OCI-LY1 (cell line): ENCODE data around the gene PLA2G15.

Source experiments
- H2AFZ ChIP-seq: fragments of 200-600 bp; sonication (generic), shearing (Covaris generic); 2 replicates; pipeline ENCODE4 v1.6.0; 2014; ENCODE audit warnings: antibody characterized with exemption, mild to moderate bottlenecking, low read length
- H3F3A ChIP-seq: fragments of 200-600 bp; sonication (generic), shearing (Covaris generic); 2 replicates; pipeline ENCODE4 v1.6.0; 2014; ENCODE audit warnings: mild to moderate bottlenecking, antibody characterized with exemption, low read length, moderate library complexity; ENCODE audit not compliant: insufficient read depth
- H3K27ac ChIP-seq: fragments of 200-600 bp; sonication (generic); 2 replicates; pipeline ENCODE4 v1.5.1; 2014; ENCODE audit warnings: low read length, mixed run types, mild to moderate bottlenecking, low read depth; ENCODE audit not compliant: poor library complexity, severe bottlenecking
- H3K27me3 ChIP-seq: fragments of 200-600 bp; sonication (generic); 2 replicates; pipeline ENCODE4 v1.6.0; 2014; ENCODE audit warnings: antibody characterized with exemption, mild to moderate bottlenecking, low read length, moderate library complexity; ENCODE audit not compliant: insufficient read depth
- H3K36me3 ChIP-seq: fragments of 200-600 bp; sonication (generic); 2 replicates; pipeline ENCODE4 v1.6.1; 2014; ENCODE audit warnings: mild to moderate bottlenecking, antibody characterized with exemption, low read length, moderate library complexity, mixed read lengths; ENCODE audit not compliant: insufficient read depth
- H3K4me1 ChIP-seq: fragments of 200-600 bp; sonication (generic); 2 replicates; pipeline ENCODE4 v1.5.1; 2014; ENCODE audit warnings: mild to moderate bottlenecking, low read length, moderate library complexity; ENCODE audit not compliant: insufficient read depth, severe bottlenecking
- H3K4me2 ChIP-seq: fragments of 200-600 bp; sonication (generic), shearing (Covaris generic); 2 replicates; pipeline ENCODE4 v1.6.1; 2014; ENCODE audit warnings: low read length
- H3K4me3 ChIP-seq: fragments of 200-600 bp; sonication (generic); 2 replicates; pipeline ENCODE4 v1.5.1; 2014; ENCODE audit warnings: low read length, low read depth, mild to moderate bottlenecking, mixed read lengths; ENCODE audit not compliant: poor library complexity, severe bottlenecking
- H3K79me2 ChIP-seq: fragments of 200-600 bp; shearing (Covaris generic); 2 replicates; pipeline ENCODE4 v1.6.1; 2016; ENCODE audit warnings: mixed run types, low read length, mixed read lengths; ENCODE audit not compliant: insufficient read depth
- H3K9ac ChIP-seq: fragments of 200-600 bp; sonication (generic), shearing (Covaris generic); 2 replicates; pipeline ENCODE4 v1.6.1; 2014; ENCODE audit warnings: mild to moderate bottlenecking, low read length, mixed read lengths
- H3K9me2 ChIP-seq: fragments of 200-600 bp; sonication (generic), shearing (Covaris generic); 2 replicates; pipeline ENCODE4 v1.6.1; 2014; ENCODE audit warnings: low read depth, mild to moderate bottlenecking, low read length, mixed read lengths
- H3K9me3 ChIP-seq: fragments of 200-600 bp; shearing (Covaris generic); 2 replicates; pipeline ENCODE4 v1.6.1; 2014; ENCODE audit warnings: low read length, mixed read lengths
- H4K20me1 ChIP-seq: fragments of 200-600 bp; sonication (generic), shearing (Covaris generic); 2 replicates; pipeline ENCODE4 v1.6.0; 2016; ENCODE audit warnings: mild to moderate bottlenecking, low read length; ENCODE audit not compliant: insufficient read depth
- CTCF ChIP-seq: fragments of 200-600 bp; sonication (generic), shearing (Covaris generic); IDR thresholded peaks from 2 replicates; pipeline ENCODE4 v1.5.1; 2017; ENCODE audit warnings: mild to moderate bottlenecking, antibody characterized with exemption, low read length, moderate library complexity, mixed read lengths
- EZH2 ChIP-seq: fragments of 200-600 bp; sonication (generic), shearing (Covaris generic); IDR thresholded peaks from 2 replicates; pipeline ENCODE4 v1.8.0; 2017; ENCODE audit warnings: borderline replicate concordance, mixed run types, mild to moderate bottlenecking, antibody characterized with exemption, low read length, moderate library complexity, mixed read lengths

PLA2G15 gene

DNA sequence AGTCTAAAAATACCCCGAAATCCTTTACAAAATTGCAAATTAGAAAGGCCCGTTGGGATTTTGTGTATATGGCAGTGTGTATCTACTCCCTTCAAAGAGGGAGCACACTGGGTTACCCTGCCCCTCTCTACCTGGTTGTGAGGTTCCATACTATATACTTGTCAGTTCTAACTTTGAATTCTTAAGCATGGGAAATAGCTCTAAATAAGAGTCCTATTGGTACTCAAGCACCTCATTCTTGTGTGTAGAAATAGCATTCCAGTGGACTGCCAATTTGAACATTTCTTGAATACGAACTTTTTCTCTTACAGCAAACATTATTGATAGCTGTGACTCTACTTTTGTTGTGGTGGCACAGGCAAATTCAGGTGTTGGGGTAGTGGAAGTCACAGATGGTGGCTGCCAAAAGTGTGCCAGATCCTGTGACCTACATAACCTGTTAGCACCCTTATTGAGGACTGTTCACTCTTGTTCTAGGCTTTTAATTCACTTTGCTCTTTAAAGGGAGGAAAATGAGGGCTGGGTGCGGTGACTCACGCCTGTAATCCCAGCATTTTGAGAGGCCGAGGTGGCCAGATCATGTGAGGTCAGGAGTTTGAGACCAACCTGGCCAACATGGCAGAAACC, 25.3 kb upstream of the PLA2G15 start:
- Histone ChIP-seq H3K27ac (no peak overlapping the region), H3K9me3 (no peaks in the 10 kb centered on the region), H3K4me3 (no peak overlapping the region), H3K9ac (no peak overlapping the region), H3K4me2 (no peak overlapping the region), H3K79me2 (no peaks in the 10 kb centered on the region), H3K4me1 (peaks cover under 1% of the 10 kb centered on the region), H3K36me3 (no peaks in the 10 kb centered on the region; the same call in 1 of the 2 replicates), H3K9me2 (no peaks in the 10 kb centered on the region), H4K20me1 (no peaks in the 10 kb centered on the region), H3K27me3 (no peaks in the 10 kb centered on the region), H2AFZ (no peak overlapping the region), H3F3A (no peaks in the 10 kb centered on the region)
- no peak for TF ChIP-seq CTCF
- TF ChIP-seq EZH2 = no peak

- TF ChIP-seq EZH2 (no peak), CTCF (no peak)
- Histone ChIP-seq H3K27me3 (no peaks in the 10 kb centered on the region), H3K9me2 (no peaks in the 10 kb centered on the region), H3K36me3 (peaks cover 9% of the 10 kb centered on the region; the same call in 1 of the 2 replicates), H3K27ac (no peak overlapping the region), H4K20me1 (no peaks in the 10 kb centered on the region), H3K4me1 (peaks cover 13% of the 10 kb centered on the region), H3K9me3 (no peaks in the 10 kb centered on the region), H3K79me2 (no peaks in the 10 kb centered on the region), H3F3A (no peaks in the 10 kb centered on the region), H3K4me3 (no peak overlapping the region), H3K9ac (no peak overlapping the region), H3K4me2 (no peak overlapping the region), H2AFZ (no peak overlapping the region)
Measured at GRCh38 chr16:68223072-68223471, 22.1 kb upstream of the PLA2G15 start.

DNA sequence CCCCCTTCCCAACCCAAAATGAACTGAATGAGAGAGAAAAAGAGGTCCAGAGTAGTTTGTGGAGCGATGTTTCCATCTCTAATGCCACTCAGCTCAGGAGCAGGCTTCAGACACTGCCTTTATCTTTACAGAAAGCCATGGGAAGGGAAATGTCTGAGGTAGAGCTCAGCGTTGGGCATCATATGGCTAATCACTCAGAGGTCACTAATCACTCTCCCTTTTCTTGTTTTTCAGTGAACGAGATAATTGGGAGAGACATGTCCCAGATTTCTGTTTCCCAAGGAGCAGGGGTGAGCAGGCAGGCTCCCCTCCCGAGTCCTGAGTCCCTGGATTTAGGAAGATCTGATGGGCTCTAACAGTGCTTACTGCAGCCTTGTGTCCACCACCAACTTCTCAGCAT, 19.1 kb upstream of the PLA2G15 start:
- Histone ChIP-seq H3F3A (no peaks in the 10 kb centered on the region), H3K36me3 (peaks cover 32% of the 10 kb centered on the region; the same call in 1 of the 2 replicates), H3K4me1 (peaks cover 23% of the 10 kb centered on the region)

More for the DNA sequence above, 19.1 kb upstream of the PLA2G15 start:
- Histone ChIP-seq H3K27ac (no peak overlapping the region), H2AFZ (no peak overlapping the region), H3K9ac (no peak overlapping the region), H4K20me1 (no peaks in the 10 kb centered on the region), H3K4me3 (no peak overlapping the region), H3K79me2 (no peaks in the 10 kb centered on the region), H3K9me3 (no peaks in the 10 kb centered on the region), H3K9me2 (no peaks in the 10 kb centered on the region), H3K4me2 (no peak overlapping the region), H3K27me3 (no peaks in the 10 kb centered on the region)
- TF ChIP-seq CTCF (no peak), EZH2 (no peak)
